Small intestine (tissue), 7 donors: ENCODE results near the gene SSBP2. TPM values are rescaled to one million over a fixed set of nuclear protein-coding genes. Genes with fewer than 3 reads are reported as not detected.
"Not testable (repeated sequence)": the region's sequence is repeated elsewhere in the genome, so short reads cannot be mapped to it uniquely, and the experiment has no call there.

Experiments
- DNase-seq, 2 donors: peaks; one replicate each; pipeline versions ENCODE4 v3.0.0 to v3.0.0-alpha.2; 2013
- FAIRE-seq: peaks from 2 replicates; lab custom pipeline; 2012; peaks lifted over from hg19 to GRCh38; lab: Jason Lieb, UNC
- H3K27ac ChIP-seq, 3 donors: one replicate each; pipeline ENCODE4 v1.5.1; 2013; ENCODE audit warnings: low read length in 2 of 3, mild to moderate bottlenecking in 2 of 3, control low read depth in 1 of 3, inconsistent platforms in 1 of 3, low read depth in 1 of 3, moderate library complexity in 1 of 3
- H3K27me3 ChIP-seq, 3 donors: one replicate each; pipeline ENCODE4 v1.6.1; 2013; ENCODE audit warnings: low read length in 3 of 3, inconsistent platforms in 1 of 3; ENCODE audit not compliant: control insufficient read depth in 3 of 3, insufficient read depth in 3 of 3
- H3K36me3 ChIP-seq, 3 donors: one replicate each; pipeline ENCODE4 v1.6.1; 2013; ENCODE audit warnings: low read length in 3 of 3, inconsistent platforms in 1 of 3, low read depth in 1 of 3, mild to moderate bottlenecking in 1 of 3, moderate library complexity in 1 of 3; ENCODE audit not compliant: control insufficient read depth in 3 of 3, insufficient read depth in 2 of 3
- H3K4me1 ChIP-seq, 3 donors: one replicate each; pipeline ENCODE4 v1.6.1; 2013; ENCODE audit warnings: low read length in 2 of 3, inconsistent platforms in 1 of 3, low read depth in 1 of 3, mild to moderate bottlenecking in 1 of 3, moderate library complexity in 1 of 3; ENCODE audit not compliant: control insufficient read depth in 3 of 3, insufficient read depth in 2 of 3
- H3K4me3 ChIP-seq, 3 donors: one replicate each; pipeline ENCODE4 v1.5.1; 2013; ENCODE audit warnings: low read length in 3 of 3, control low read depth in 1 of 3, inconsistent platforms in 1 of 3, low read depth in 1 of 3, mild to moderate bottlenecking in 1 of 3, moderate library complexity in 1 of 3
- H3K9me3 ChIP-seq, 2 donors: one replicate each; pipeline ENCODE4 v1.6.1; 2013; ENCODE audit warnings: low read depth in 1 of 2, low read length in 1 of 2; ENCODE audit not compliant: control insufficient read depth in 2 of 2, insufficient read depth in 1 of 2
- WGBS, 3 donors: extraction: QIAGEN DNeasy Blood & Tissue Kit; methylation state at CpG; one replicate each; pipeline ENCODE4 v1.1.7; 2013; 5-methylcytosine and 5-hydroxymethylcytosine counted together
- polyA plus RNA-seq, 4 donors: library from polyadenylated mRNA; stranded (reverse) in 3 of 4; unstranded in 1 of 4; fragments of 200-250 nt in 3 of 4; fragments of 120-200 nt in 1 of 4; gene quantifications; one replicate each; pipeline versions ENCODE4 v1.2.1 to v1.2.3, GENCODE V29; 2013
- donor health status: healthy with polysubstance abuse.
- donor health status: control.
- donor health status: control.
- donor health status: Bipolar disorder and iron deficiency.
- donor health status: healthy.

Gene SSBP2
- polyA plus RNA-seq, 4 donors = 2.9 to 17.9 (median 11.8) TPM

DNA sequence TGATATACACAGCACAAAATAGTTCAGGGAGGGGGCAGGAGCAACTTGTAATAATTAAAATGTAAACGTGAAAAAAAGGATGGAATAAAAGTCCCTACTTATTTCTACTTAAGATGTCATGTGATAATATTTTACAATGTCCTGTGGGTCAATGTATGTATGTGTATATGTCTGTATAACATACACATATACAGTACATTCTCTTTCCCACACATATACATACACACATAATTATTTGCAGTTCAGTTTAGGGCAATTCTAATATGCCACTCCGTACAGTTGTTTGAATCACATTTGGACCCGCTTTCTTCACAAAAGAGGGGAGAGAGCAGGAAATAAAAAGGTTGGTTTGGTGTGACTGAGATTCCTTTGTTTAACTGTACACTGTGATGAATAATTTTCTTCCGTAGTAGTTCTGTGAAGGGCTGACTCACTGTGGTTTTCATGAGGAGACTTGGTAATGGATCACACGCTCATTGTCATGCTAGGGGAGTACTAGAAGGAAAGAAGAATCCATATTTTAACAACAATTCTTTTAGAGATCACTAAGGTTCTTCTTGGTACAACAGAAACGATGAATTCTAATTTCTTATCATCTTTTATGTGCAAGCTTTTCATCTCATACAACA is 330.7 kb downstream of the SSBP2 start:
- DNase-seq (no peak), FAIRE-seq (no peak)
- Histone ChIP-seq H3K4me3 (no peak overlapping the region), H3K27ac (no peak overlapping the region), H3K9me3 (no peaks in the 10 kb centered on the region), H3K4me1 (no peaks in the 10 kb centered on the region), H3K36me3 (peaks cover 0 to 2% (median 0%) of the 10 kb centered on the region in 3 donors), H3K27me3 (no peaks in the 10 kb centered on the region)
- WGBS, 3 donors = 61 to 81% (median 71%) methylated on average over 6 of the region's 6 CpGs

DNA sequence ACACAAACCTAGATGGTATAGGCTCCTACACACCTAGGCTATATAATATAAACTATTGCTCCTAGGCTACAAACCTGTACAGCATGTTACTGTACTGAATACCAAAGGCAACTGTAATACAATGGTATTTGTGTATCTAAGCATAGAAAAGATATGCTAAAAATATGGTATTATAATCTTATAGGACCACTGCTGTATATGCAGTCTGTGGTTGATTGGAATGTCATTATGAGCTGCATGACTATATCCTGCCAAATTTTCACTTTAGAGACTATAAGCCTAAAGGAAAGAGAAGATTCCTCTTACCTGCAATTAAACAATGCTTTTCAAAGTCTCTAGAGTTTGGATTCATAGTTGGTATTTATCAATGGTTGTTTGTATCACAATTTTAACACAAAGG is 332.3 kb downstream of the SSBP2 start:
- DNase-seq (no peak), FAIRE-seq (no peak)
- Histone ChIP-seq H3K4me1 (no peaks in the 10 kb centered on the region), H3K36me3 (peaks cover 0 to 2% (median 0%) of the 10 kb centered on the region in 3 donors), H3K9me3 (no peaks in the 10 kb centered on the region), H3K27me3 (no peaks in the 10 kb centered on the region), H3K4me3 (no peak overlapping the region), H3K27ac (no peak overlapping the region)

DNA sequence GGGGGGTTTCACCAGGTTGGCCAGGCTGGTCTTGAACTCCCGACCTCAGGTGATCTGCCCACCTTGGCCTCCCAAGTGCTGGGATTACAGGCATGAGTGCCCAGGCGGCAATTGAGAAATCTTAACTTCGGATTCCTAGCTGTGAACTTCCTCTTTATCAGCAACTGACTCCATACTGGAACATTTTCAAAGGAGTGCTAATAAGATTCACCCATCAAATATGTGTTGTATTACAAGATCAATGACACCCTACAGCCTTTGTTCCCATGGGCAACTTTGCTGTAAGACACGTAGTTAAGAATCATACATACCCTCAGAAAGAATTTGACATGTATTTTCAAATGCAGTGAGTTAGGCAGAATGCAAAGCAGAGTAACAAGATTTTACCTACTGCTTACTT is 333.8 kb downstream of the SSBP2 start:
- 81 to 91% (median 86%) methylated on average over 4 of the region's 4 CpGs for WGBS, 3 donors
- no peaks in the 10 kb centered on the region for H3K9me3 ChIP-seq
- FAIRE-seq (no peak), DNase-seq (no peak)
- peaks cover 0 to 2% (median 0%) of the 10 kb centered on the region in 3 donors for H3K36me3 ChIP-seq
- H3K4me3 ChIP-seq = no peak overlapping the region
- no peaks in the 10 kb centered on the region for H3K4me1 ChIP-seq
- H3K27me3 ChIP-seq = no peaks in the 10 kb centered on the region
- no peak overlapping the region for H3K27ac ChIP-seq

DNA sequence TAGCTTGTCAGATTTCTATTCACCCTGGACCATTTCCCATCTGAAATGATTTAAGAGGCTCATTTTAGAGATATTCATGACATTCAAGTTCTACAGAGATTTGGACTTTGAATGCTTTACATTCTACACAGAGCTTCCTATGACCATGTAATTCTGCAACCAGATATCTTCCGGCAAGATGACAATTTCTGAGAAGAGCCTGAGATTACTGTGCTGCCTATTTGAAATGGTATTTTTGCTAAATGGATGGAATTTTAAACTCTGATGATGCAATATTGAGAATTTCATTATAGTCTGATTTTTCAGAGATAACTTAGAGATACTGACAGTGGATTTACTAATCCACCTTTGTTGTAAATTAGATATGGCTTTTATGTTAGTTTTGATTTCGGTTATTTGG is 341.0 kb downstream of the SSBP2 start:
- DNase-seq (no peak), FAIRE-seq (no peak)
- Histone ChIP-seq H3K4me3 (no peak overlapping the region), H3K4me1 (peaks cover 0 to 5% (median 0%) of the 10 kb centered on the region in 3 donors), H3K9me3 (no peaks in the 10 kb centered on the region), H3K27me3 (no peaks in the 10 kb centered on the region), H3K36me3 (no peaks in the 10 kb centered on the region), H3K27ac (no peak overlapping the region)
- WGBS, 3 donors = 84 to 97% (median 89%) methylated on average over 2 of the region's 2 CpGs

DNA sequence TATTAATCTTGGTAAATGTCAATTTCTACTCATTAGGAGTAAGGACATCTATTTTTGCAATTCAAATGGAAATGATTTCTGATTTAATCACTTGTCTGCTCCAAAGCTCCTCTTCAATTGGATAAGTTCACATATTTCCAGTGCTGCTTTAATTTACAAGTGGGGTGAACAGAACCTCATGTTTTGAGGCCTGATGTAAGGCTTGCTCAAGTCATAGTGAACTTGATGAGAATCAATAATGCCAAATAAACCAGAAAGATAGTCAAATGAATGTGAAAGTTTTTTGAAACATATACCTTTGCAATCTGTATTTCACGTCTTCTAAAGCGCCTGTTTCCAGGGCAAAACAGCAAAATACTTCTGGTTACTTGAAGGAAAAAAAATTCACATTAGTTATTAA is 341.5 kb downstream of the SSBP2 start:
- H3K36me3 ChIP-seq = no peaks in the 10 kb centered on the region
- H3K27ac ChIP-seq = no peak overlapping the region
- no peak for FAIRE-seq
- no peaks in the 10 kb centered on the region for H3K27me3 ChIP-seq
- DNase-seq = no peak
- H3K4me1 ChIP-seq = peaks cover 0 to 5% (median 0%) of the 10 kb centered on the region in 3 donors
- no peak overlapping the region for H3K4me3 ChIP-seq
- H3K9me3 ChIP-seq = no peaks in the 10 kb centered on the region
- 96 to 98% (median 97%) methylated on average over 2 of the region's 2 CpGs for WGBS, 3 donors

- 83 to 89% (median 89%) methylated on average over 1 of the region's 1 CpG for WGBS, 3 donors
These were observed 342.4 kb downstream of the SSBP2 start for GRCh38 chr5:81408496-81408895.

DNA sequence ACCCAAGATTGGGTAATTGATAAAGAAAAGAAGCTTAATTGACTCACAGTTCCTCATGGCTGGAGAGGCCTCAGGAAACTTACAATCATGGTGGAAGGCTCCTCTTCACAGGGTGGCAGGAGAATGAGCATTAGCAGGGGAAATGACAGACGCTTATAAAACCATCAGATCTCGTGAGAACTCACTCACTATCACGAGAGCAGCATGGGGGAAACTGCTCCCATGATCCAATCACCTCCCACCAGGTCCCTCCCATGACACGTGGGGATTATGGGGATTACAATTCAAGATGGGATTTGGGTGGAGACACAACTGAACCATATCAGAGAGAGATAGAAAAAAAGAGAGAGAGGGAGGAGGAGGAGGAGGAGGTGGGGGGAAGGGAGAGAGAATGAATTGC is 343.1 kb downstream of the SSBP2 start:
- not testable (repeated sequence) for H3K27me3 ChIP-seq, H3K36me3 ChIP-seq, FAIRE-seq, H3K27ac ChIP-seq, H3K4me3 ChIP-seq, DNase-seq, H3K9me3 ChIP-seq, H3K4me1 ChIP-seq
- WGBS, 3 donors = 86 to 88% (median 87%) methylated on average over 4 of the region's 4 CpGs

More at GRCh38 chr5:81408496-81408895, 342.4 kb downstream of the SSBP2 start:
- H3K27ac ChIP-seq = no peak overlapping the region
- no peaks in the 10 kb centered on the region for H3K27me3 ChIP-seq
- no peaks in the 10 kb centered on the region for H3K9me3 ChIP-seq
- H3K36me3 ChIP-seq = no peaks in the 10 kb centered on the region
- peaks cover 0 to 5% (median 0%) of the 10 kb centered on the region in 3 donors for H3K4me1 ChIP-seq
- no peak for FAIRE-seq
- H3K4me3 ChIP-seq = no peak overlapping the region
- no peak for DNase-seq

- DNase-seq (no peak), FAIRE-seq (no peak)
- Histone ChIP-seq H3K36me3 (no peaks in the 10 kb centered on the region), H3K27ac (no peak overlapping the region), H3K27me3 (no peaks in the 10 kb centered on the region), H3K9me3 (no peaks in the 10 kb centered on the region), H3K4me3 (no peak overlapping the region), H3K4me1 (peaks cover 0 to 9% (median 0%) of the 10 kb centered on the region in 3 donors)
- WGBS, 3 donors = 84 to 95% (median 91%) methylated on average over 7 of the region's 7 CpGs
These were observed 345.6 kb downstream of the SSBP2 start for GRCh38 chr5:81405126-81405891.
